ENCODE data around the gene AKAP4.
A peak's percentile ranks its signal among the peaks of the same experiment; 100 is the strongest.

The AKAP4 gene

GRCh38 chrX:50200907-50201306 lies at the start of gene AKAP4:
Gene AKAP4, minus strand, starts transcription at chrX:50201007. Its CDS starts 118 bp downstream, at chrX:50200889.
- no peak for DNase-seq (ENCODE audit: low read depth)

- no peak for DNase-seq (ENCODE audit: low read depth)
Measured at GRCh38 chrX:50211510-50211909, 10.7 kb upstream of the AKAP4 start.

- DNase-seq (ENCODE audit: low read depth) = no peak
Measured at GRCh38 chrX:50206753-50207152, 5.9 kb upstream of the AKAP4 start.

- peak; percentile 28 for DNase-seq (ENCODE audit: low read depth)
Measured at GRCh38 chrX:50204364-50204899, 3.6 kb upstream of the AKAP4 start, which contains the start of gene CCNB3. Gene CCNB3, plus strand, starts transcription at chrX:50204765. Its CDS starts 80,399 bp downstream, at chrX:50285164.

- no peak for DNase-seq (ENCODE audit: low read depth)
Measured at GRCh38 chrX:50202539-50202938, 1.7 kb upstream of the AKAP4 start.

GRCh38 chrX:50198348-50198747 lies 2.5 kb downstream of the AKAP4 start:
- DNase-seq (ENCODE audit: low read depth) = no peak

GRCh38 chrX:50188859-50189600 lies 11.8 kb downstream of the AKAP4 start:
- DNase-seq (ENCODE audit: low read depth) = no peak

GRCh38 chrX:50183891-50184290 lies 16.9 kb downstream of the AKAP4 start:
- DNase-seq (ENCODE audit: low read depth) = no peak

GRCh38 chrX:50180073-50180940 lies 20.5 kb downstream of the AKAP4 start:
- DNase-seq (ENCODE audit: low read depth) = no peak

GRCh38 chrX:50169717-50170116 lies 31.1 kb downstream of the AKAP4 start:
- no peak for DNase-seq (ENCODE audit: low read depth)

- no peak for DNase-seq (ENCODE audit: low read depth)
Measured at GRCh38 chrX:50168241-50168687, 32.5 kb downstream of the AKAP4 start.

GRCh38 chrX:50167366-50167765 lies 33.4 kb downstream of the AKAP4 start:
- no peak for DNase-seq (ENCODE audit: low read depth)

GRCh38 chrX:50165727-50166126 lies 35.1 kb downstream of the AKAP4 start:
- DNase-seq (ENCODE audit: low read depth) = no peak

GRCh38 chrX:50161127-50161526 lies 39.7 kb downstream of the AKAP4 start:
- no peak for DNase-seq (ENCODE audit: low read depth)

- no peak for DNase-seq (ENCODE audit: low read depth)
Measured at GRCh38 chrX:50158593-50158992, 42.2 kb downstream of the AKAP4 start.

GRCh38 chrX:50157545-50158135 lies 43.2 kb downstream of the AKAP4 start:
- DNase-seq (ENCODE audit: low read depth) = no peak

GRCh38 chrX:50154429-50154828 lies 46.4 kb downstream of the AKAP4 start:
- DNase-seq (ENCODE audit: low read depth) = no peak

- no peak for DNase-seq (ENCODE audit: low read depth)
Measured at GRCh38 chrX:50152456-50152855, 48.4 kb downstream of the AKAP4 start.

- no peak for DNase-seq (ENCODE audit: low read depth)
Measured at GRCh38 chrX:50147972-50148371, 52.8 kb downstream of the AKAP4 start.
